HepG2 (cell line): ENCODE measurements around the gene PRDM11. TPM values are rescaled to one million over a fixed set of nuclear protein-coding genes. Genes with fewer than 3 reads are reported as not detected.

Source experiments
- AHR ChIP-seq: IDR thresholded peaks from 2 replicates; pipeline ENCODE4 v1.6.1; 2018; ENCODE audit warnings: missing genetic modification reagents, missing compliant biosample characterization
- HDAC1 ChIP-seq: sonication (generic); formaldehyde crosslinking; IDR thresholded peaks from 2 replicates; pipeline ENCODE4 v1.5.1; 2020; ENCODE audit warnings: mild to moderate bottlenecking, missing genetic modification reagents
- MAZ ChIP-seq, 2 experiments: sonication (generic) in 1 of 2; formaldehyde crosslinking in 1 of 2; IDR thresholded peaks; 2 replicates each; pipeline versions ENCODE4 v1.5.0 to v1.6.1; 2012 to 2020; ENCODE audit warnings: low read depth in 2 of 2, mild to moderate bottlenecking in 2 of 2, borderline replicate concordance in 1 of 2, improper control_type of control experiment in 1 of 2, low read length in 1 of 2, missing genetic modification reagents in 1 of 2, moderate library complexity in 1 of 2
- MXD4 ChIP-seq: IDR thresholded peaks from 2 replicates; pipeline ENCODE4 v1.6.1; 2016; ENCODE audit warnings: mild to moderate bottlenecking, missing biosample characterization, missing genetic modification reagents
- NRL ChIP-seq: sonication (generic); formaldehyde crosslinking; IDR thresholded peaks from 2 replicates; pipeline ENCODE4 v1.5.0; 2020; ENCODE audit warnings: missing genetic modification reagents, mild to moderate bottlenecking, moderate library complexity, borderline replicate concordance
- RFXAP ChIP-seq: sonication (generic); formaldehyde crosslinking; IDR thresholded peaks from 2 replicates; pipeline ENCODE4 v1.4.0; 2020; ENCODE audit warnings: missing genetic modification reagents, borderline replicate concordance
- YEATS2 ChIP-seq: sonication (generic); formaldehyde crosslinking; IDR thresholded peaks from 2 replicates; pipeline ENCODE4 v1.4.0; 2020; ENCODE audit warnings: missing genetic modification reagents, borderline replicate concordance
- ZNF18 ChIP-seq: sonication (generic); formaldehyde crosslinking; IDR thresholded peaks from 2 replicates; pipeline ENCODE4 v1.8.0; 2022; ENCODE audit warnings: mild to moderate bottlenecking, missing genetic modification reagents; ENCODE audit not compliant: insufficient replicate concordance
- ZNF687 ChIP-seq: sonication (generic); formaldehyde crosslinking; IDR thresholded peaks from 2 replicates; pipeline ENCODE4 v1.5.1; 2020; ENCODE audit warnings: mild to moderate bottlenecking, missing genetic modification reagents, moderate library complexity
- polyA plus RNA-seq, 8 experiments: library from polyadenylated mRNA; depleted of rRNA in 3 of 8; stranded (reverse) in 7 of 8; unstranded in 1 of 8; fragments of >200 nt; fragmentation: Illumina TruSeq in 4 of 8; extraction: Trizol in 4 of 8; gene quantifications; 2 replicates each; pipeline versions ENCODE4 v1.2.1 to v1.2.3, GENCODE V29; 2011 to 2016; ENCODE audit warnings: low read depth in 4 of 8, missing spikeins in 1 of 8, mixed read lengths in 1 of 8; ENCODE audit not compliant: insufficient read depth in 1 of 8
- total RNA-seq, 5 experiments: library from RNA; depleted of rRNA; stranded (reverse); fragments of >200 nt; fragmentation: Illumina TruSeq; extraction: Trizol; gene quantifications; 2 replicates each; pipeline ENCODE4 v1.2.3, GENCODE V29; 2016; ENCODE audit warnings: low read depth in 1 of 5

PRDM11 gene
- total and polyA plus RNA-seq, 2 of the 13 experiments (the other 11 are each of a cell fraction or from before 2014, with no cell fraction given), result 3.4 to 4.7 TPM

- no peak for TF ChIP-seq ZNF18 (CRISPR knock-in tag)
- TF ChIP-seq MXD4 (CRISPR knock-in tag), result 0 out of 2 replicates have a peak, but pooled peaks have one; percentile 21
- TF ChIP-seq AHR (CRISPR knock-in tag), result peak; percentile 44; the same call in 1 of the 2 replicates
- no peak for TF ChIP-seq HDAC1 (CRISPR knock-in tag)
- no peak for TF ChIP-seq RFXAP (CRISPR knock-in tag)
- TF ChIP-seq ZNF687 (CRISPR knock-in tag), result peak; percentile 35
- TF ChIP-seq YEATS2 (CRISPR knock-in tag), result 0 out of 2 replicates have a peak, but pooled peaks have one; percentile 31
- peak; percentile 48; the same call in 1 of the 2 replicates for TF ChIP-seq NRL
- no peak for TF ChIP-seq MAZ (IDR thresholded peaks at IDR 0.05; ENCODE audit: borderline replicate concordance, low read depth, low read length)
- TF ChIP-seq MAZ (CRISPR knock-in tag; IDR thresholded peaks at IDR 0.05; ENCODE audit: low read depth), result peak; percentile 44; the same call in 1 of the 2 replicates
These were observed 105.9 kb downstream of the PRDM11 start (continued) for GRCh38 chr11:45252134-45252856.
